Right atrium auricular region (tissue), 2 donors: Measurements from ENCODE around the gene CTU2. TPM values are rescaled to one million over a fixed set of nuclear protein-coding genes. Genes with fewer than 3 reads are reported as not detected.

Experiments
- DNase-seq: peaks from one replicate; pipeline ENCODE4 v3.0.0-alpha.2; 2019; ENCODE audit warnings: low spot score
- H3K27ac ChIP-seq, 2 donors: fragments of 200-600 bp; sonication (generic); 1 replicate in 1 of 2; 2 replicates in 1 of 2; pipeline ENCODE4 v1.5.1; 2016 to 2019
- H3K27me3 ChIP-seq, 2 donors: fragments of 200-600 bp; sonication (generic); one replicate each; pipeline versions ENCODE4 v1.5.1 to v1.6.0; 2017 to 2019
- H3K36me3 ChIP-seq: fragments of 200-600 bp; sonication (generic); one replicate; pipeline ENCODE4 v1.5.1; 2016
- H3K4me1 ChIP-seq, 2 donors: fragments of 200-600 bp; sonication (generic); one replicate each; pipeline versions ENCODE4 v1.5.1 to v1.6.0; 2017 to 2019
- H3K4me3 ChIP-seq, 2 donors: fragments of 200-600 bp; sonication (generic); 1 replicate in 1 of 2; 2 replicates in 1 of 2; pipeline ENCODE4 v1.5.1; 2017 to 2019; ENCODE audit warnings: mild to moderate bottlenecking in 1 of 2, moderate library complexity in 1 of 2
- H3K9me3 ChIP-seq, 2 donors: fragments of 200-600 bp; sonication (generic); one replicate each; pipeline ENCODE4 v1.5.1; 2019
- total RNA-seq, 2 donors: library from RNA; depleted of rRNA; stranded (reverse); fragments of >200 nt; gene quantifications; one replicate each; pipeline ENCODE4 v1.1.0, GENCODE V29; 2016
- TF ChIP-seq, protein P1 (sequence below), 2 donors: fragments of 200-600 bp; sonication (generic); IDR thresholded peaks; one replicate each; pipeline ENCODE4 v1.5.1; 2019; ENCODE audit warnings: antibody characterized with exemption in 2 of 2

Gene CTU2
- total RNA-seq, 2 donors from 2014 or later, result 7.1 to 8.2 TPM

DNA sequence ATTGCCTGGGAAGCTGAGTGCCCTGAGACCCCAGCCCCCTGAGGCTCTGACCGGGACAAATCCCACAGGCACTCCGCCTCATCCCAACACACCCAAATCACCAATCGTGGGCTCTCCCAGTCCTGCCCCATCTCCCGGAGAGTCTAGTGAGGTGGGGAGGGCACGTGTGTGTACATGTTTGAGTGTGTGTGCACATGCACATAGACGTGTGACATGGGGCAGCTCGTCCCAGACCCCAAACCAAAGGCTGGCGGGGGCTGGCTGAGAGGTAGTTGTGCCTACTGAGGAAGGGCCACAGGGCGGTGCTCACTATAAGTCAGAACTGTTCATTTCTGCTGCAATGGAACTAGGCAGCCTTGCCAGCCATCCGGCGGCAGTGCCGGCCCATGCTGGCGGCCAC lies 28.6 kb upstream of the CTU2 start:
- no peak for DNase-seq

DNA sequence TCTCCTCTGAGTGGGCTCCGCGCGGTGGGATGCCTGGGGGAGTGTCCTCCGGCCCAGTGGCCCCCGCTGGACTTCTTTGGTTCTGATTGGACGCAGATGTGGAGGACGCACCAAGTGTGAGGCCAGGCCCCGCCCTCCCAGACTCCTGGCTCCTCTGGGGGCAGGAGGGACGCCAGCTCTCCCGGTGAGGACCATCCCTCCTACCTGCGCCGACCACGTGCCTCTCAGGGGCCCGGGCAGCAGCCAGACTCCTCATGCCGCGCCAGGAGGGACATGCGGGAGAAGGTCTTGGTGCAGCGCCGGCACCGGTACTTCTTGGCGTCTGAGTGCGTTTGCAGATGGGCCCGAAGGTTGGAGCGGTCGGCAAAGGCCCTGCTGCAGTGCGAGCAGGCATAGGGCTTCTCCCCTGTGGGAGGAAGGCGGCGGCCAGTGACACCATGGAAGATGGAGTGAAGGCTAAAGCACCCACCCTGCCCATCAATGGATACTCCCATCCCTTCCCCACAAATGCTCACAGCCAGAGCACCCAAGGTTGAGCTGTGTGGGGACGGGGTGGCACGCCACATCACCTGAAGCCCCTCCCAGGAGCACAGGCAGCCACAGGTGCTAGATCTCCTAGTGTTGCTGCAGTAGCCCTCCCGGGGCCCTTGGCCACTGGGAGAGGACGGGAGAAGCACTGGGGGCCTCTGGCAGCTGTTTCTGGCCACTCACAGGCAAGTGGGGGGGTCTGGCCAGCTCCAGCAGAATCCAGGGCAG lies 27.9 kb upstream of the CTU2 start:
- no peak for DNase-seq
- TF ChIP-seq, protein P1, sequence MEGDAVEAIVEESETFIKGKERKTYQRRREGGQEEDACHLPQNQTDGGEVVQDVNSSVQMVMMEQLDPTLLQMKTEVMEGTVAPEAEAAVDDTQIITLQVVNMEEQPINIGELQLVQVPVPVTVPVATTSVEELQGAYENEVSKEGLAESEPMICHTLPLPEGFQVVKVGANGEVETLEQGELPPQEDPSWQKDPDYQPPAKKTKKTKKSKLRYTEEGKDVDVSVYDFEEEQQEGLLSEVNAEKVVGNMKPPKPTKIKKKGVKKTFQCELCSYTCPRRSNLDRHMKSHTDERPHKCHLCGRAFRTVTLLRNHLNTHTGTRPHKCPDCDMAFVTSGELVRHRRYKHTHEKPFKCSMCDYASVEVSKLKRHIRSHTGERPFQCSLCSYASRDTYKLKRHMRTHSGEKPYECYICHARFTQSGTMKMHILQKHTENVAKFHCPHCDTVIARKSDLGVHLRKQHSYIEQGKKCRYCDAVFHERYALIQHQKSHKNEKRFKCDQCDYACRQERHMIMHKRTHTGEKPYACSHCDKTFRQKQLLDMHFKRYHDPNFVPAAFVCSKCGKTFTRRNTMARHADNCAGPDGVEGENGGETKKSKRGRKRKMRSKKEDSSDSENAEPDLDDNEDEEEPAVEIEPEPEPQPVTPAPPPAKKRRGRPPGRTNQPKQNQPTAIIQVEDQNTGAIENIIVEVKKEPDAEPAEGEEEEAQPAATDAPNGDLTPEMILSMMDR (IDR thresholded peaks at IDR 0.05), result no peak
- no peak overlapping the region for H3K27ac ChIP-seq
- H3K4me1 ChIP-seq, result peaks cover 0 to 24% of the 10 kb centered on the region in 2 donors
- peaks cover 0 to 4% of the 10 kb centered on the region in 2 donors for H3K27me3 ChIP-seq
- no peak overlapping the region for H3K4me3 ChIP-seq
- no peaks in the 10 kb centered on the region for H3K36me3 ChIP-seq
- H3K9me3 ChIP-seq, result no peaks in the 10 kb centered on the region

More for the DNA sequence above, 28.6 kb upstream of the CTU2 start:
- TF ChIP-seq, protein P1 (IDR thresholded peaks at IDR 0.05), result no peak
- peaks cover 0 to 4% of the 10 kb centered on the region in 2 donors for H3K27me3 ChIP-seq
- no peaks in the 10 kb centered on the region for H3K36me3 ChIP-seq
- no peak overlapping the region for H3K27ac ChIP-seq
- no peak overlapping the region for H3K4me3 ChIP-seq
- peaks cover 0 to 30% of the 10 kb centered on the region in 2 donors for H3K4me1 ChIP-seq
- no peaks in the 10 kb centered on the region for H3K9me3 ChIP-seq

DNA sequence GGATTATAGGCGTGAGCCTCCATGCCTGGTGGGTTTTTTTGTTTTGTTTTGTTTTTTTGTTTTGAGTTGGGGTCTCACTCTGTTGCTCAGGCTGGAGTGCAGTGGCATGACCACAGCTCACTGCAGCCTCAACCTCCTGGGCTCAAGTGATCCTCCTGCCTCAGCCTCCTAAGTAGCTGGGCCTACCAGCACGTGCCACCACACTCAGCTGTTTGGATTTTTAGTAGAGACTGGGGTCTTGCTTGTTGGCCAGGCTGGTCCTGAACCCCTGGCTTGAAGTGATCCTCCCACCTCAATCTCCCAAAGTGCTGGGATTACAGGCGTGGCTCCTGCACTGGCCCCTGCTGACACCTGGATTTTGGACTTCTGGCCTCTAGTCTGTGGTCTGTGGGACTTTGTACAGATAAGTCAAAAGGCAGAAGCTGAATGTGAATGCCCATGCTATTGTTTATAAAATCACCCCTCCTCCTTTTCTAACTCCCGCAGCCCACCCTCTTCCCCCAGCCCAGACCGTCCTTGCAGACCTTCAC lies 25.7 kb upstream of the CTU2 start:
- Histone ChIP-seq H3K4me1 (peaks cover 0 to 19% of the 10 kb centered on the region in 2 donors), H3K4me3 (no peak overlapping the region), H3K36me3 (no peaks in the 10 kb centered on the region), H3K27me3 (peaks cover 0 to 4% of the 10 kb centered on the region in 2 donors), H3K27ac (no peak overlapping the region), H3K9me3 (no peaks in the 10 kb centered on the region)
- TF ChIP-seq, protein P1 (IDR thresholded peaks at IDR 0.05), result no peak
- no peak for DNase-seq

DNA sequence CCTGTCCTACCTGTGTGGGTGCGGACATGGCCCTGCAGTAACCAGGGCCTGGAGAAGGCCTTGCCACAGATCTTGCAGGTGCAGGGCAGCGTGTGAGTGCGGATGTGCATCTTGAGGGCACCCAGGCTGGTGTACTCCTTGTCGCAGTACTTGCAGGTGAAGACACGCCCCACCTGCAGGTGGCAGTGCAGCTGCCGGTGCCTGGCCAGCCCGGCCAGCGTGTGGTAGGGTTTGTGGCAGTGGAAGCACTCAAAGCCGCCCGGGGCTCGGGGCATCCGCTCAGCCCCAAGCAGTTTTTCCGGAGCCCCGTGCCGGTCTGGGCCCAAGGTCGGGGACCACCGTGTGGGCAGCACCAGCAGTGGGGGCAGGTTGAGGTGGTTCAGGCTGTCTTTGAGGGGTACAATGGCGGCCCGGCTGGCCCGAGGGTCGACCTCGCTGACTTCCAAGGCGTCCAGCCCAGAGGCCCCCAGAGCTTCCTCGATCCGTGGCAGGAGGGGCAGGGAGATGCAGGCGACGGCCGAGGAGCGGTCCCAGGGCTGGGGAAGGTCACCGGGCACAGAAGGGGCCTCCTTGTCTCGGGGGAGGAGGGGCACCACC lies 25.1 kb upstream of the CTU2 start:
- Histone ChIP-seq H3K36me3 (no peaks in the 10 kb centered on the region), H3K9me3 (no peaks in the 10 kb centered on the region), H3K4me1 (peaks cover 0 to 25% of the 10 kb centered on the region in 2 donors), H3K4me3 (no peak overlapping the region), H3K27me3 (peaks cover 0 to 4% of the 10 kb centered on the region in 2 donors), H3K27ac (no peak overlapping the region)
- TF ChIP-seq, protein P1 (IDR thresholded peaks at IDR 0.05), result no peak
- DNase-seq, result no peak

DNA sequence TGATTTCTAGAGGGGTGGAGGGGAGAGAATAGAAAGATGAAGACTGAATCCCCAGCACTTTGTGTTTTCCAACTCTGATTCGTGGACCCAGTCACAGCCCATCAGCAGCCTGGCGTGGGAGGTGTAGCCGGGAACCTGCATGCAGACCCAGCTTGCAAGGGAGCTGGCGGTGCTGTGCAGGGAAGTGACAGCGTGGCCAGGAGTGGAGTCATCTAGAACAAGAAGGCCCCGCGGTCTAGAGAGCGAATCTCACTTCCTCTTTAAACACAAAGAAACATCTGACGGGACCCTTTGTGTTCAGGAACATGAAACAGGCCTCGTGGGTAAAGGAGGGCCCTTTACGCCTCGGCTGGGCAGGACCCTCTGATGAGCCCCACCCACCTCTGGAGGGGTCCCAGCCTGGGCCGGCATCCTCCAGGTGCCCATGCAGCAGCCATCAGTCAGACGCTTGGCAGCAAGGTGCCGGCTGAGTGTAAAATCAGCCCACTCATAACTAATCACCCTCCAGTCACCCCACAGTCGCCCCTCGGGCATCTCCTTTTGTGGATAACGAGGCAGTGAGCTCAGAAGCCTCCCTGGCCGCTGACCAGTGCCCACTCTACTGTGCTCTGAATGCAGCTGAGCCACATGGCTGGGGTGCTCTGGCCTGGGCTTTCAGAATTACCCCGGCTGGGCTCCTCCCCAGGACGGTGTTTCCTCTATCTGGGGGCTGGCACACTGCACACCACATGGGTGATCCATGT lies 24.4 kb upstream of the CTU2 start:
- Histone ChIP-seq H3K27ac (peak overlapping the region in 1 of 2 donors; percentile 16), H3K27me3 (peaks cover 0 to 4% of the 10 kb centered on the region in 2 donors), H3K36me3 (no peaks in the 10 kb centered on the region), H3K4me3 (no peak overlapping the region), H3K4me1 (peaks cover 0 to 32% of the 10 kb centered on the region in 2 donors), H3K9me3 (no peaks in the 10 kb centered on the region)
- TF ChIP-seq, protein P1 (IDR thresholded peaks at IDR 0.05), result no peak
- DNase-seq, result peak; percentile 77
